SU-DHL-6 (cell line): ENCODE measurements around the gene ZDHHC8.

Experiments used
- EZH2phosphoT487 ChIP-seq: fragments of 200-600 bp; sonication (generic), shearing (Covaris generic); conservative IDR thresholded peaks from 2 replicates; pipeline ENCODE4 v1.6.1; 2018; ENCODE audit warnings: mild to moderate bottlenecking, antibody characterized with exemption, low read length, moderate library complexity, mixed read lengths
- TF ChIP-seq, protein P1 (sequence below): fragments of 200-600 bp; sonication (generic); IDR thresholded peaks from one replicate; pipeline ENCODE4 v1.5.1; 2017; ENCODE audit warnings: antibody characterized with exemption, mild to moderate bottlenecking, low read length, moderate library complexity; ENCODE audit not compliant: insufficient read depth, poor library complexity, severe bottlenecking

DNA sequence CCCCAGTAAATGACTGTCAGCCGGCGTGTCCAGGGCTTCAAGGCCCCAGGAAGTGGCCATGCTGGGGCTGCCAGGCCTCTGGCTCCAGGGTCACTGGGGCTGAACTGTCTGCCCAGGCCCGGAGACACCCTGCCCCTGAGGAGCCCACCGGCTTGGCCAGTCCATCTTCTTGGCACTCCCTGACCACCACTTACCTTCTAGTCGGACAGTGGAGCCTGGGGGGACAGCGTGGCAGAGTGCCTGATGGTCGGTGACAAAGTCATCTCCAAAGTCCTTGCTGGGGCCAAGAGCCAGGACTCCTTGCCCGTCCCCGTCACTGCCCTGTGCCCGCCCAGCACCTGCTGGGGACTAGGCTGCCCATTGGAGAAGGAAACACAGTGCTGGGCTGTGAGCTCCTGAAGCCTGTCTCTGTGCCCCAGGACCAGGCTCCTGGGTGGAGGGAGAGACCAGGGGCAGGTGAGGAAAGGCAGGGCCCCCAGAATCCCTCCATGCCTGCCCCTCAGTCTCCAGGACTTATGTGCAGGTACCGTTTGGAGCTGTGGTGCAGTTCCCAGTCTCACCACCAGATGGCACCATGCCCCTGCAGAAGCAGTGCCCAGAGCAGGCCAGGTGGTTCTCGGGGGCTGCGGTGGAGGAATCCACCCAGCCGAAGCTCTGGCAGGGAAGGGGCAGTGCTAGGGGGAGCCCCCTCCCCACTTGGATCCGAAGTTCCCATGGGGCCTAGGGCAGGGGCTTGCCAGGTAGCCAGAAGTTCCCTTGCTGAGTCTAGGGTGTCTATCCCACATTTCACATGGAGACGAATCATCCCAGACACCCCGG is 25.2 kb downstream of the ZDHHC8 start:
- TF ChIP-seq, protein P1, sequence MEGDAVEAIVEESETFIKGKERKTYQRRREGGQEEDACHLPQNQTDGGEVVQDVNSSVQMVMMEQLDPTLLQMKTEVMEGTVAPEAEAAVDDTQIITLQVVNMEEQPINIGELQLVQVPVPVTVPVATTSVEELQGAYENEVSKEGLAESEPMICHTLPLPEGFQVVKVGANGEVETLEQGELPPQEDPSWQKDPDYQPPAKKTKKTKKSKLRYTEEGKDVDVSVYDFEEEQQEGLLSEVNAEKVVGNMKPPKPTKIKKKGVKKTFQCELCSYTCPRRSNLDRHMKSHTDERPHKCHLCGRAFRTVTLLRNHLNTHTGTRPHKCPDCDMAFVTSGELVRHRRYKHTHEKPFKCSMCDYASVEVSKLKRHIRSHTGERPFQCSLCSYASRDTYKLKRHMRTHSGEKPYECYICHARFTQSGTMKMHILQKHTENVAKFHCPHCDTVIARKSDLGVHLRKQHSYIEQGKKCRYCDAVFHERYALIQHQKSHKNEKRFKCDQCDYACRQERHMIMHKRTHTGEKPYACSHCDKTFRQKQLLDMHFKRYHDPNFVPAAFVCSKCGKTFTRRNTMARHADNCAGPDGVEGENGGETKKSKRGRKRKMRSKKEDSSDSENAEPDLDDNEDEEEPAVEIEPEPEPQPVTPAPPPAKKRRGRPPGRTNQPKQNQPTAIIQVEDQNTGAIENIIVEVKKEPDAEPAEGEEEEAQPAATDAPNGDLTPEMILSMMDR: peak; percentile 59
- TF ChIP-seq EZH2phosphoT487: no peak
